NCI-H2029 treated with DMSO at 0.1 percent for 48 hours (cell line): ENCODE results near the gene QKI.
"Not testable (repeated sequence)": the region's sequence is repeated elsewhere in the genome, so short reads cannot be mapped to it uniquely, and the experiment has no call there.

Source experiments
- DNase-seq: peaks from one replicate; lab custom pipeline; 2025; lab: John Stamatoyannopoulos, UW

The QKI gene

DNA sequence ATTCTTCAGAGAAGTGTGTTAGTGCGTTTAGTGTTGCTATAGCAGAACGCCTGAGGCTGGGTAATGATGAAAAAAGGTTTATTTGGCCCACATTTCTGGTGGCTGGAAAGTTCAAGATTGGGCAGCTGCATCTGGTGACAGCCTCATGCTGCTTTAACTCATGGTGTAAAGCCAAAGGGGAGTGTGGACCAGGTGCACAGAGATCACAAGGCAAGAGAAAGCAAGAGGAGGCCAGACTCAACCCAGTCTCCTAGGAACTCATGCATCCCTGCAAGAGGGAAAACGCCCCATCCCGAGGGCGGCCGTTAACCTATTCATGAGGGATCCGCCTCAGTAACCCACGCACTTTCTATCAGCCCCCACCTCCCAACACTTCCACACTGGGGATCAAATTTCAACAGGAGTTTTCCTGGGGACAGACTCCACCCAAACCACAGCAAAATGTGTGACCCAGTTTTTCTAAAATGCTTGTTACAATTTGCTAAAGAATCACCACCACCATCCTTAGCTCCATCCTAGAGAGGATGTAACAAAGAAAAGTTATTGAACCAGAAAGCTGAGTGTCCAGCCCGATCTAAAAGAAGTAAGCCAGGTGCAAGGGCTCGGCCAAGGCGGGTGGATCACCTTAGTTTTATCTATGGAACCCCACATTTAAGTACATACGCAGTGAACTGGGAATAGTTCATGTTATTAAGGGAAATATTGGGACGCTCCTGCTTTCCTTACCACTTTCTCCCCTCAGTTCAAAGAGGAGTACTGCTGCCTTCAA is 164.8 kb downstream of the QKI start:
- no peak for DNase-seq

- no peak for DNase-seq
Observed at GRCh38 chr6:163579880-163580295, 165.4 kb downstream of the QKI start.

- DNase-seq: no peak
Observed at GRCh38 chr6:163580311-163581030, 166.0 kb downstream of the QKI start.

- DNase-seq: no peak
Observed at GRCh38 chr6:163583558-163583957, 169.0 kb downstream of the QKI start.

GRCh38 chr6:163585932-163586437 is 171.5 kb downstream of the QKI start:
- no peak for DNase-seq

DNA sequence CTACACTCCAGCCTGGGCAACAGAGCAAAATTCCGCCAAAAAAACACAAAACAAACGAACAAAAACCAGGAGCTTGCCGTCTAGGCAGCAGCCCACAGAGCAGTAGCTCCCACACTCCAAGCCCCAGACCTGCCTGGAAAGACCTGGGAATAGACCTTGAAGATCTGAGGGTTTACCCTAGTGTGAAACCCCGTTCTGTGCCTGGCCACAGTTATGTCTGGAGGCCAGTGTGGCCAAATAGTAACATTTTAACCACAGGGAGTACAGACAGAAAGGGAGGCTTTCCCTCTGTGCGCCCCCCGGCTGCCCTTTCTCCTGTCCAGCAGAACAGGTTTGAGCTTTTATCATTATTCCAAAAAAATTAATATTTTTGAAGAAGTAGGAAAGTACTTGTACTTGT is 172.4 kb downstream of the QKI start:
- no peak for DNase-seq

DNA sequence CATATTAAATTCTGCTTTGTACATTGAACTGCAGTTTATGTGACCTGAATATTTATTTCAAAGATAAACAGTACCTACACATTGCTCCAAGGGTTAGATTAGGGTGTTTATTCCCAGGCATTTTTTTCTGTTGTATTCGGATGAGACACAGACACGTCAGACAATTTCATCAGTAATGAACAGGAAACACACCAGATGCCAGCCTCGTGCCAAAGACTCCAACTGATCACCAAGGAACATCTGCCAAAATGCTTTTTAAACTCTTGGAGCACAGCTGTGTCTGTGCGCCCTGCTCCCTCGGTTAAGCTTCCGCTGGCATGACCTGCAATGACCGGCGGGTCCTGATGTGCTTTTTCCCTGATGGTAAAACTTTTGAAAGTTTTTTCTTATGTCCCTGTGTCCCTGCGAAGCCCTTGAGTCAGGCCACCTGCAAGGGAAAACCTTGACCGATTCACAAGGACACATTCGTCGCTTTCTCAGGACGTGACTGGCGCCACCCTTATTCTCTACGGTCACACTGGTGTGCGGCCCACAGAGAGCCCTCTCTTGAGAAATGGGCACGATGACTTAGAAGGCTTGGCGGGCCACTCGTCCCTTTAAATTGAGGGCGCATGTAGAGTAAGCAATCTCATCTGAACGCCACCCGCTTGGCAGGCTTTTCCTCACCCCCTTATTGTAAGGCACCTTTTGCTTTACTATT is 173.9 kb downstream of the QKI start:
- no peak for DNase-seq

DNA sequence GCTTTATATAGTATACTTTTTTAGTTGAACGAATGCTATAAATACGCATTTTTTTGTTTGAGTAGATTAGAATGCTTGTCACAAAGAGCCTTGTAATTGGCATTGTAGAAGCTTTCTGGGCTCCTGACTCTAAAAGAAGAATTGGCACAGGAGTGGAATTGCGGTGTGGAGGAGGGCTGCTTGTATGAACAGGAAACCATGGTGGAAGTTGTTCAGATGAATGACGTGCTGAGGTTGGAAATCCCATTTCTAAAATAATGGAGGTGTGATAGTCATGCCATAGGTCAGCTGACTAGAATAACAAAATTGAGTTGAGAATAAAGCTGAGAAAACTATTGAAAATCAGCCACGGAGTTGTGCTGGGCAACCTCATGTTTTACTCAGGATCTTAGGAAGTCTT is 174.9 kb downstream of the QKI start:
- DNase-seq: no peak

GRCh38 chr6:163590132-163590531 is 175.6 kb downstream of the QKI start:
- not testable (repeated sequence) for DNase-seq

DNA sequence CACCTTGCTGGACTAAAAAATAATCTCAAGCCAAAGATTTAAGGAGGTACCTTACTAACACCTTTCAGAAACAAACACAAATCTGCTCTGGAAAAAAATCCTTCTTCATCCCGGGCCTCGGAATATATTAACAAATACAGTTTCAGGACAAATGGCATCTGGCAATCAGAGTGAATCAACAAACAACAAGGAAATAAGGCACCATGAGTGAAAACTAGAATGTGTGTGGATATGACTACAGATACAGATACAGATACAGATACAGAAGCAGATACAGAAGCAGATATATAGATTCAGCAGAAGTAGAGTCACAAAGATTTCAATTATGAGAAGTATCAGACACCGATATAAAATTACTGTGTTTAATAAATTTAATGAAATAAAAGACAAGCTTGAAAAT is 178.4 kb downstream of the QKI start:
- no peak for DNase-seq

DNA sequence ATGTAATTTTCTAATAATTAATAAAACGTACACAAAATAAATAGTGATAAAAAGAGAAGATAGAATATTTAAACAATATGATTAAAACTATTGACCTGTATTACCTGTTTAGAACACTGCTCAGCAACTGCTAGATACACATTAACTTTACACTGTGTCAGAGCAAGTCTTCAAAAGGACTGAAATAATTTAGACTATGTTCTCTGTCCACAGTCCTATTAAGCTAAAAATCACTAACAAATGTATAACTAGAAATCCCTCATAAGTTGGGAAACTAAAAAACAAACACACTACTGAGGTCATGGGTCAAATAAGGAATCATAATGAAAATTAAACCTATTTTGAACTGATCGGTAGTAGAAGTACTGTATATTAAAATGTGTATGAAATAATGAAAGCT is 181.7 kb downstream of the QKI start:
- DNase-seq: no peak

- no peak for DNase-seq
Observed at GRCh38 chr6:163599136-163599535, 184.6 kb downstream of the QKI start.

DNA sequence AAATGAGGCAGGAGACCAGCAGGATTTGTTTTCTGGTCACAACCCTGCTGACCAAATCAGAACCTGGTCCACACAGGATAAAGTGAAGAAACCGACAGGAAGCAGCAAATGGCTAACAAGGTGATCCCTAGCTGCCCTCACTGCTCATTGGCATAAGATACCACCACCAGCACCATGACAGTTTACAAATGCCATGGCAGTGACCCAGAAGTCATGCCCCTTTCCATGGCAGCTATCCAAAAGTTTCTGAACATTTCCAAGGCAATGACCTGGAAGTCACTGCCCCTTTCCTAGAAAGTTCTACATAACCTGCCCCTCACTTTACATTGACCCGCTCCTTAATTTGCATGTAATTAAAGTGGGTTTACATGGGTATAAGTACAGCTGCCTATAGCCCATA is 185.2 kb downstream of the QKI start:
- DNase-seq: no peak

- DNase-seq: no peak
Observed at GRCh38 chr6:163600331-163600730, 185.8 kb downstream of the QKI start.

DNA sequence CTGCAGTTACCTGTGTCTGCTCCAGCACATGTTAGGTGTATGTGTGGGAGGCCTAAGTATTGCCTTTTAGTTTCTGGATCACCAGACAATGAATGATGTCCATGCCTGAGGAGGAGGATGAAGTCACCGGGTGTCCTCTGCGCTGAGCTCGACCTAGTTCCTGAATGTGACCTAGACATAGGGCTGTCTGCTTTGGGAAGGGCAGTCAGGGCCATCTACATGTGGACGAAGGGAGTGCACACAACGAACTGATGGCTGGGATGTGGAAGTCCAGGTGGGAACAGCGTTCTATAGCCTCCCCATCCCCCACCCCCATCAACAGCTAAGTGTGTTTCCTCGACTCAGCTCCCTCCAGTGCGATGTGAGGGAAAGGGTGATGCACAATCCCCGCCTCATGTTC is 186.3 kb downstream of the QKI start:
- DNase-seq: no peak

DNA sequence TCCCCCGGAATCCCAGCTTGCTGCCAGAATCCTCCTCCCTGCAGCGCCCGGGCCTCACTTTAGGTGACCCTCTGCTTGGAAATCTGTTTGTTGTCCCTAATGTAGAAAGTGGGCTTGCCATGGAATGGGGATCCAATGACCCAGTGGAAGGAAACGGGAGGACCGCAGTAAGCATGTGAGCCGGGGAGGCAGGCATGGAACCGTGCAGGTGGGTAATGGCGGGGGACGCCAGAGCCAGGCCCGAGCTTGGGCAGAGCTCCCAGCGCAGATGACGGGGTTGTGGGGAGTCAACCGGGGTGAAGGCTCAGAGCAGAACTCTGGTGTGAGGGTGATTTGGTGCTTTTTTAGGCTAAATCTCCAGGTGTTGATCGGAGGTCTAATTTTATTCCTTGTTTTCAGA is 188.3 kb downstream of the QKI start:
- no peak for DNase-seq

- no peak for DNase-seq
Observed at GRCh38 chr6:163603395-163603794, 188.9 kb downstream of the QKI start.

GRCh38 chr6:163605385-163606097 is 191.0 kb downstream of the QKI start:
- DNase-seq: no peak

- no peak for DNase-seq
Observed at GRCh38 chr6:163607792-163608191, 193.3 kb downstream of the QKI start.

- no peak for DNase-seq
Observed at GRCh38 chr6:163608204-163608644, 193.7 kb downstream of the QKI start.

- no peak for DNase-seq
Observed at GRCh38 chr6:163612200-163612599, 197.7 kb downstream of the QKI start.

DNA sequence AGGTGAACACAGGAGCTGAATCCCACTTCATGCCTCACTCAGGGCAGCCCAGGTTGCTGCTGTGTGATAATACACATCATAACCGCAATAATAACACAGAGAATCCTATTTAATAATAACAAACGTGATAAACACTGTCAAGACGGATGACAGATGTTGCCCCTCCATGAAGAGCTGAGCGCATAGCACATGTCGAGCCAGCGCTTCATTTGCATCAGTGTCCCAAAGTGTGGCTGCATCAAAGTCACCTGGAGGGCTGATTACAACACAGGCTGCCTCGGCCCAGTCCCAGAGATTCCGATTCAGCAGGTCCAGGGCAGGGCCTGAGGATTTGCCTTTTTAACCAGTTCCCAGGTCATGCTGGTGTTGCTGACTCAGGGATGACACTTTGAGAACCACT is 198.5 kb downstream of the QKI start:
- no peak for DNase-seq
